Activated B cell treated with CpG ODN at 0.5 μM for 24 hours (primary cell): ENCODE results near the gene DIRAS1. TPM values are rescaled to one million over a fixed set of nuclear protein-coding genes. Genes with fewer than 3 reads are reported as not detected.
A peak's percentile ranks its signal among the peaks of the same experiment; 100 is the strongest.

ENCODE experiments used
- ATAC-seq: fragments of 200-7000 bp; cut with Tn5 transposase; one replicate; pipeline ENCODE4 v1.10.0; 2021; ENCODE audit warnings: low read depth, mild to moderate bottlenecking, moderate library complexity
- CTCF ChIA-PET: fragments of 350-600 bp; sonication (Branson Sonifier 250); formaldehyde crosslinking; loops from one replicate; lab custom pipeline; 2021; ENCODE audit warnings: antibody characterized with exemption; lab: Charles Lee
- POLR2A ChIA-PET: fragments of 350-600 bp; sonication (Branson Sonifier 250); formaldehyde crosslinking; loops from one replicate; lab custom pipeline; 2021; ENCODE audit warnings: antibody characterized with exemption; lab: Charles Lee
- DNase-seq: peaks from one replicate; pipeline ENCODE4 v3.0.0; 2022
- H3K27ac Mint-ChIP-seq: one replicate; pipeline ENCODE4 v1.8.0; 2020; ENCODE audit warnings: mixed read lengths
- H3K27me3 Mint-ChIP-seq: one replicate; pipeline ENCODE4 v1.8.0; 2021; ENCODE audit warnings: mixed read lengths
- H3K36me3 Mint-ChIP-seq: one replicate; pipeline ENCODE4 v1.8.0; 2021; ENCODE audit warnings: low read depth, mixed read lengths
- H3K4me1 Mint-ChIP-seq: one replicate; pipeline ENCODE4 v1.8.0; 2021; ENCODE audit warnings: mixed read lengths
- H3K4me3 Mint-ChIP-seq: one replicate; pipeline ENCODE4 v1.8.0; 2020; ENCODE audit warnings: mild to moderate bottlenecking, mixed read lengths
- H3K9me3 Mint-ChIP-seq: one replicate; pipeline ENCODE4 v1.8.0; 2020; ENCODE audit warnings: mixed read lengths
- CTCF ChIP-seq: fragments of 200-600 bp; IDR thresholded peaks from one replicate; pipeline ENCODE4 v1.8.0; 2022; ENCODE audit warnings: antibody characterized with exemption, mild to moderate bottlenecking
- intact Hi-C: fragments of 100-400 bp; cut with micrococcal nuclease; formaldehyde crosslinking; loops from one replicate; pipeline ENCODE4 v1.15.1; 2024
- total RNA-seq: library from RNA; stranded (reverse); gene quantifications from 2 replicates; pipeline ENCODE4 v1.2.3, GENCODE V29; 2022

DIRAS1 gene
- total RNA-seq, 1 donor from 2014 or later, result 6.4 TPM

DNA sequence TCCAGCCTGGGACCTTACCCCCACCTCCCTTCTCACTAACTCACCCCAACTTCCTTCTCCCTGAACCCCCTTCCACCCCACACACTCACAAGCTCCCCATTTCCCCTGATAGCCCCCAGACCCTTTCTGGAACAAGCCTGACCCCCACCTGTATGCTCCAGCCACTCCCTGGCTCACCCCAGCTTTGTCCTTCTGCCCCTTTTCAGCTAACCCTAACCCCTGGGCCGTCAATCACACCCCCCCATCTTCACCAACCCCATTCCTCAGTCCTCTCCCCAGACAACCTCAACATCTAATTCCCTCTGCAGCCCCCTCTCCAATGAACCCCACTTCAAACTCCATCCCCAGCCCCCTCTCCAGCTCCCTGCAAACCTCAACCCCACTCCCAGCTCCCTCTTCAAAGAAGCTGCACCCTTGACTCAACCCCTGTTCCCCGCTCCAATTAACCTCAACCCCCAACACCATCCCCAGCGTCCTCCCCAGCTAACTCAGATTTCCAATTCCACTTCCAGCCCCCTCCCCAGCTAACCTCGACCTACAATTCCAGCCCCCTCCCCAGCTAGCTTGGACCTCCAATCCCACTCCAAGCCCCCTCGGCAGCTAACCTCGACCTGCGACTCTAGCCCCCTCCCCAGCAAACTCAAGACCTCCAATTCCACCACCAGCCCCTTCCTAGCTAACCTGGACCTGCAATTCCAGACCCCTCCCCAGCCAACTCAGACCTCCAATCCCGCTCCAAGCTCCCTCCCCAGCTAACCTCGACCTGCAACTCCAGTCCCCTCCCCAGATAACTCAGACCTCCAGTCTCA is 19.6 kb downstream of the DIRAS1 start:
- TF ChIP-seq CTCF, result no peak
- no peak for DNase-seq
- ChIA-PET CTCF (interaction anchor here (1.0 to 4.3 kb wide), 3 partner anchors 9 to 65 kb away, joined by 3 to 25 read pairs (median 4); no protein-coding TSS in a partner anchor), POLR2A (interaction anchor here (0.5 to 7.9 kb wide), 16 partner anchors 8 to 1047 kb away, joined by 3 to 176 read pairs (median 5); no protein-coding TSS in a partner anchor)
- Mint-ChIP-seq H3K4me3 (peak overlapping the region; percentile 85), H3K9me3 (no peaks in the 10 kb centered on the region), H3K36me3 (peaks cover 11% of the 10 kb centered on the region), H3K4me1 (peaks cover 60% of the 10 kb centered on the region), H3K27ac (peak overlapping the region; percentile 89), H3K27me3 (no peaks in the 10 kb centered on the region)
- ATAC-seq, result no peak
- intact Hi-C loops, result loop anchor here (1.0 kb wide), 4 partner anchors 9 to 48 kb away; partner anchors contain the start of gene SLC39A3

DNA sequence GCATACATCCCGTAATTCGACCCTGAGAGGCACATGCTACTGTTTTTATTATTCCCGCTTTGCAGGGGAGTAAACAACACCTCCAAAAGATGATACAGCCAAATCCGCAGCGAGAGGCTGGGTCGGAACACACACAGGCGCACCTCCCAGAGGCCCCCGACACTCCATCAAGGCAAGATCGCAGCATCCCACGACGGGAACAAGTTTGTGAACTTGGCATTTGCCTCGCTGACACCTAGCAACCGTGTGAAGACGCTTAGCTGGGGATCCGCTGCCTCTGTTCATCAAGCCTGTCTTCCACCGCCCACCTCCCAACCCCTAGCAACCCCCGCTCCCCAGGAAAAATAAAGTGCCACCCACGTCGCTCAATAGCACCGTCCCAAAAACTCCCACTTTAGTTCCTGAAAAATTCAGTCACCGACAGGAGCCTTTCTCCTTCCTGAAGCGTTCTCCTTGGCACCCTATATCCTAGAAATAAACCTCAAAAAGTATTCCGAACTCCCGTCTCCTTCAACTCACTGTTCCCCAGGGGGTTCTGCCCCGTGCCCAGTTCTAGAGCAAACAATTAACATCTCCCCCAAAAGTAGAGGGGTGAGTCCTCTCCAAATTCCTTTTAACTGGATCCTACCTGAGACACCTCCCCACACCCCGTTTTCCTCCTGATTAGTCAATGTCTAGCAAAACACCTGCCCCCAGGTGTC is 20.4 kb downstream of the DIRAS1 start:
- peaks cover 15% of the 10 kb centered on the region for H3K36me3 Mint-ChIP-seq
- peak overlapping the region; percentile 89 for H3K27ac Mint-ChIP-seq
- intact Hi-C loops, result loop anchor here (1.0 kb wide), 1 partner anchor 48 kb away; no protein-coding TSS in a partner anchor
- H3K4me1 Mint-ChIP-seq, result peaks cover 67% of the 10 kb centered on the region
- ATAC-seq, result no peak
- no peak for DNase-seq
- TF ChIP-seq CTCF, result no peak
- no peaks in the 10 kb centered on the region for H3K9me3 Mint-ChIP-seq
- ChIA-PET POLR2A (interaction anchor here (1.0 to 7.9 kb wide), 9 partner anchors 8 to 223 kb away, joined by 3 to 176 read pairs (median 7); no protein-coding TSS in a partner anchor), CTCF (interaction anchor here (1.6 to 4.3 kb wide), 3 partner anchors 10 to 52 kb away, joined by 3 to 25 read pairs (median 4); no protein-coding TSS in a partner anchor)
- H3K4me3 Mint-ChIP-seq, result peak overlapping the region; percentile 85
- no peaks in the 10 kb centered on the region for H3K27me3 Mint-ChIP-seq

- CTCF ChIA-PET, result interaction anchor here (0.7 to 4.3 kb wide), 6 partner anchors 11 to 51 kb away, joined by 3 to 25 read pairs (median 3); no protein-coding TSS in a partner anchor
- DNase-seq, result no peak
- no peaks in the 10 kb centered on the region for H3K9me3 Mint-ChIP-seq
- peak overlapping the region; percentile 94 for H3K27ac Mint-ChIP-seq
- POLR2A ChIA-PET, result interaction anchor here (0.5 to 7.9 kb wide), 13 partner anchors 12 to 1367 kb away, joined by 3 to 176 read pairs (median 4); partner anchors contain the start of genes GADD45B, REXO1 and SGTA
- ATAC-seq, result no peak
- peaks cover 21% of the 10 kb centered on the region for H3K36me3 Mint-ChIP-seq
- TF ChIP-seq CTCF, result no peak
- peaks cover 80% of the 10 kb centered on the region for H3K4me1 Mint-ChIP-seq
- intact Hi-C loops, result no loop called here
- no peaks in the 10 kb centered on the region for H3K27me3 Mint-ChIP-seq
- peak overlapping the region; percentile 77 for H3K4me3 Mint-ChIP-seq
Observed at GRCh38 chr19:2699413-2700140, 21.6 kb downstream of the DIRAS1 start.

GRCh38 chr19:2694196-2694595 is 27.0 kb downstream of the DIRAS1 start:
- Mint-ChIP-seq H3K27ac (peak overlapping the region; percentile 94), H3K27me3 (no peaks in the 10 kb centered on the region), H3K4me3 (peak overlapping the region; percentile 63), H3K4me1 (peaks cover 73% of the 10 kb centered on the region), H3K36me3 (peaks cover 46% of the 10 kb centered on the region), H3K9me3 (no peaks in the 10 kb centered on the region)
- CTCF ChIA-PET, result no interaction called here
- POLR2A ChIA-PET, result interaction anchor here (0.6 to 3.3 kb wide), 5 partner anchors 8 to 25 kb away, joined by 3 to 21 read pairs (median 8); no protein-coding TSS in a partner anchor
- intact Hi-C loops, result loop anchor here (2.0 kb wide), 1 partner anchor 17 kb away; no protein-coding TSS in a partner anchor
- DNase-seq (no peak), ATAC-seq (peak; percentile 27)
- no peak for TF ChIP-seq CTCF
